Neural cell (in vitro differentiated cells): ENCODE data around the gene RIN3.

Source experiments
- EP300 ChIP-seq: fragments of 450-650 bp; conservative IDR thresholded peaks from 2 replicates; pipeline ENCODE4 v1.6.1; 2014; ENCODE audit warnings: antibody characterized with exemption, mild to moderate bottlenecking, moderate library complexity; ENCODE audit not compliant: poor library complexity, severe bottlenecking
- EZH2 ChIP-seq: fragments of 200-600, 300-800 bp; shearing (Covaris generic), sonication (generic); IDR thresholded peaks from 2 replicates; pipeline ENCODE4 v1.6.1; 2014; ENCODE audit warnings: antibody characterized with exemption, low read length, borderline replicate concordance, mild to moderate bottlenecking; ENCODE audit not compliant: insufficient read depth, poor library complexity, severe bottlenecking
- MXI1 ChIP-seq: fragments of 450-650 bp; conservative IDR thresholded peaks from 2 replicates; pipeline ENCODE4 v1.6.1; 2014; ENCODE audit warnings: antibody characterized with exemption, mild to moderate bottlenecking; ENCODE audit not compliant: poor library complexity, severe bottlenecking
- POLR2AphosphoS5 ChIP-seq: IDR thresholded peaks from 2 replicates; pipeline ENCODE4 v1.6.1; 2012
- RAD21 ChIP-seq: fragments of 450-650 bp; conservative IDR thresholded peaks from 2 replicates; pipeline ENCODE4 v1.6.1; 2014; ENCODE audit warnings: antibody characterized with exemption, mild to moderate bottlenecking, moderate library complexity
- SMC3 ChIP-seq: fragments of 450-650 bp; conservative IDR thresholded peaks from 2 replicates; pipeline ENCODE4 v1.6.1; 2014; ENCODE audit warnings: antibody characterized with exemption, mild to moderate bottlenecking, moderate library complexity; ENCODE audit not compliant: poor library complexity
- TAF1 ChIP-seq: IDR thresholded peaks from 2 replicates; pipeline ENCODE4 v1.6.1; 2012; ENCODE audit warnings: low read depth
- TF ChIP-seq, protein P1 (sequence below): fragments of 450-650 bp; IDR thresholded peaks from 2 replicates; pipeline ENCODE4 v1.5.1; 2014; ENCODE audit warnings: antibody characterized with exemption, mild to moderate bottlenecking, moderate library complexity; ENCODE audit not compliant: poor library complexity, severe bottlenecking

DNA sequence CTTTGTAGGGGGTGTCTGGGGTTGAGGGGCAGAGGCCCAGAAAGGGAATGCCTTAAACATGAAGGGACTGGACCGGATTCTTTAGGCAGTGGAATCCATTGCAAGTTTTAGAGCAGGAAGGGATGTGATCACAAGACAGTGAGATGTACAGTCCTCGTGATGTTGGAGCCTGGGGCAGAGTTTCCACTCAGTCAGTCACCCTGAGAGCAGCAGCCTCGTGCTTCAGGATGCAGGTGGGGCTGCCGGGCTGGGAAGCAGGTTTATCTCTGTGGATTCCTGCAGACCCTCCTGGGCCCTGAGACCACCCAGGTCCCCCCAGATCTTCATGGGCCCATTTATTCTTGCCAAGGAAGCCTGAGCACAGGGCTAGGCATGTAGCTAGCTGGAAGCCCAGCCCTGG lies 38.5 kb downstream of the RIN3 start:
- no peak for TF ChIP-seq POLR2AphosphoS5
- TF ChIP-seq, protein P1, sequence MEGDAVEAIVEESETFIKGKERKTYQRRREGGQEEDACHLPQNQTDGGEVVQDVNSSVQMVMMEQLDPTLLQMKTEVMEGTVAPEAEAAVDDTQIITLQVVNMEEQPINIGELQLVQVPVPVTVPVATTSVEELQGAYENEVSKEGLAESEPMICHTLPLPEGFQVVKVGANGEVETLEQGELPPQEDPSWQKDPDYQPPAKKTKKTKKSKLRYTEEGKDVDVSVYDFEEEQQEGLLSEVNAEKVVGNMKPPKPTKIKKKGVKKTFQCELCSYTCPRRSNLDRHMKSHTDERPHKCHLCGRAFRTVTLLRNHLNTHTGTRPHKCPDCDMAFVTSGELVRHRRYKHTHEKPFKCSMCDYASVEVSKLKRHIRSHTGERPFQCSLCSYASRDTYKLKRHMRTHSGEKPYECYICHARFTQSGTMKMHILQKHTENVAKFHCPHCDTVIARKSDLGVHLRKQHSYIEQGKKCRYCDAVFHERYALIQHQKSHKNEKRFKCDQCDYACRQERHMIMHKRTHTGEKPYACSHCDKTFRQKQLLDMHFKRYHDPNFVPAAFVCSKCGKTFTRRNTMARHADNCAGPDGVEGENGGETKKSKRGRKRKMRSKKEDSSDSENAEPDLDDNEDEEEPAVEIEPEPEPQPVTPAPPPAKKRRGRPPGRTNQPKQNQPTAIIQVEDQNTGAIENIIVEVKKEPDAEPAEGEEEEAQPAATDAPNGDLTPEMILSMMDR = no peak
- no peak for TF ChIP-seq EZH2
- TF ChIP-seq MXI1 = no peak
- no peak for TF ChIP-seq TAF1
- no peak for TF ChIP-seq RAD21
- no peak for TF ChIP-seq SMC3
- TF ChIP-seq EP300 = no peak
